GDM1 (cell line): ENCODE results near the gene GLIS1.
A peak's percentile ranks its signal among the peaks of the same experiment; 100 is the strongest.
"Not testable (repeated sequence)": the region's sequence is repeated elsewhere in the genome, so short reads cannot be mapped to it uniquely, and the experiment has no call there.

Experiments
- DNase-seq: peaks from one replicate; lab custom pipeline; 2025; lab: John Stamatoyannopoulos, UW

Gene GLIS1

DNA sequence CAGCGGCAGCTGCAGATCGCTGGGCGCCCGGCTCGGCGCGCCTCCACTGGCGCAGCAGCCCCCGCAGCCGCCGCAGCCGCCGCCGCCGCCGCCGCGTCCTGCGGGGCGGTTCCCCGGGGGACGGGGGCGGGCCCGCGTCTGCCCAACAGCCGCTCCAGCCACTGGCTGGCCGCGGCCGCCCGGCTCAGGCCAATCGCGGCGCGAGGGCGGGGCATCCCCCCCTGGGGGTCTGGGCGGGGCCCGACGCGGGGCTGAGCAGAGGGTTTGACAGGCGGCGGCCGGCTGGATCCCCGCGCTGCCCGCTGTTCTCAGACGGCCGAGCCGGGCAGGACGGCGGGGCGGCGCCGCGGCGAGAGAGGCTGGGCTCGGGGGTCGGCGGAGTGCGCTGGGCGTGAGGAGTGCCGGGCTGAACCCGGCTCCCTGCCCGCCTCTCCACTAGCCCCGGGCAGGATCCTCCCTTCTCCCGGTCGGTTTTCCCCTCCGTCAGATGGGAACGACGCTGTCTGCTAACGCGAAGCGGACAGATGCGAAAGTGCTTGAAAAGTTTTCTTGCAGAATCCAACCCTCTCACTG, at the start of gene GLIS1:
TSS of gene GLIS1 (minus strand) at position 56 of the 573 bp plus-strand sequence. CDS start 1,100 bp downstream, outside the sequence.
- DNase-seq, result peak; percentile 56

DNA sequence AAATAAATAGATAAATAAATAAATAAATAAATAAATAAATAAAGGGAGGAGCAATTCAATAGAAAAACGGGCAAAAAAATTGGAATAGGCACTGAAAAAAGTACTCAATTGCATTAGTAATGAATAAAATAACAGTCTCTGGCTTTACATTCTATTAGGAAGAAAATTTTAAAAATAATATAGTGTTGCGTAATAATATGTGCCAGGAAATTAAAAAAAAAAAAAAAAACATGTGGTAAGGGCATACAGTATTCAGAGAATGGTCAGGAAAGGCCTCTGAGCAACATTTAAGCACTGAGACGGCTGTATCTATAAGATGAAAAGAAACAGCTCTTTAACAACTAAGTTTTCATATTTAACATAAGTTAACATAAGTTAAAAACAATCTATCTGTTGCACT, 48.7 kb upstream of the GLIS1 start:
- DNase-seq, result no peak

DNA sequence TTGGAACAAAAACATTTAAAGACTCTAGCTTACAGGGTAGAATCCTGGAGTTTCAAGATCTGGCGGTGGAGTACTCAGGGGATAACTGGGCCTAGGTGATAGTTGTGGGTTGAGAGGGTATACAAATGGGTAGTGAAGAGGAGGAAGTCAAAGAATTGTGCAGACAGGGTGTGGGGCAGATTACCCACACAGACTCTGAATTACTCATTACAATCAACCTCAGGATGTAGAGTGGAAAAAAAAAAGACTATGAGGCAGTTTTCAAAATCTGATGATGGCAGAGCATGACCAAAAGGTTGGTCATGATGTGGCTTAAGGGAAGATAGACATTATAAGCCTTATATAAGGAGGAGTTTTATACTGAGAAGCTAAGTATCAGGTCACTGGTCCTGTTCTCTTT, 44.1 kb upstream of the GLIS1 start:
- no peak for DNase-seq

DNA sequence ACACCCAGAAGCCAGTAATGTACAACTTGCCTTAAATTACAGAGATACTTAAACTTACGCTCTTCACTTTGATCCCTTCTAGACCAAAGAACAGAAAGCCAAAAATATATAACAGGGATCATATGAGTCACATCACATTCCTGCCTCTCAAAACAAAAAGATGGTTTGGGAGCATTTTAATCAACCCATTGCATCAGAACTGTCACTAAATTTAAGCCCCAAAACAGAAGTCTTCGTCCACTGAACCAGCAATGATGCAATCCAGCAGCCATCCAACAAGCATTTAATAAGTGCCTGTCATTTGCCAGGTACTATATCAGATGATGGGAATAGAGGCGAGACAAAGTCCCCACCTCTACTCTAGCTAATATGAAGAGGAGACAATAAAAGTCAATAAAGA, 42.7 kb upstream of the GLIS1 start:
- no peak for DNase-seq

DNA sequence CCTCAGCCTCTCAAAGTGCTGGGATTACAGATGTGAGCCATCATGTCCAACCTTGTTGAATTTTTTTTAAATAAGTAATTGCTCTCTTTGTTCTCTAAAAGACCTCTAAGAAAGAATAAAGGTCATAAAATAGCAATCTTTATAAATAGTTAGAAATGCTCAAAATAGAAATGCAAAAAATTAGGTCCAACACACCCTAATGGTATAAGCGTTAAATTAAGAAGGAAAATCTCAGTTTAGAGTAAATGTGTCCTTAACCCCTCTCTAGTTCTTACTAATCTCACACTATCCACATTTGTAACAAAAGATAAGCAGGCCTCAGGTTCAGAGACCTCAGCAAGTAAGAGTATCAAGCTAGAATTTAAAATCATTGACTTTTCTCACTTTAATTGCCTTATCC, 38.3 kb upstream of the GLIS1 start:
- DNase-seq, result no peak

DNA sequence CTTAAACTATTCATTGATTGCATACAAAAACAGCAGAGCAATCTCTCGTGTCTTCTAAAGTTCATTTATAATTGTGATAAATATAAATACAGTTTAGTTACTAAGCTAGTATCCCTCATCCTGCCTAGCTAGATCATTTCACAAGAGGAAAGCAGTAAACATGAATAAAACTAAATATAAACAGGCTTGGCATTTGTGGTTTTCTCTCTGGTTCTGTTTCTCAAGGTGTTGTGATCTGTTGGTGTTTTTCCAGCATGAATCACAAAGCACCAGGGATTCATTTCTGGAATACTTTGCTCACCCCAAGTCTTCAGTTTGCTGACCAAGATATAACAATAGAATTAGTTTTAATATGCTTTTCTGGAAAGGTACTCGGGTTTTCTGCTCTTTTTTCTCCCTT, 32.7 kb upstream of the GLIS1 start:
- no peak for DNase-seq

DNA sequence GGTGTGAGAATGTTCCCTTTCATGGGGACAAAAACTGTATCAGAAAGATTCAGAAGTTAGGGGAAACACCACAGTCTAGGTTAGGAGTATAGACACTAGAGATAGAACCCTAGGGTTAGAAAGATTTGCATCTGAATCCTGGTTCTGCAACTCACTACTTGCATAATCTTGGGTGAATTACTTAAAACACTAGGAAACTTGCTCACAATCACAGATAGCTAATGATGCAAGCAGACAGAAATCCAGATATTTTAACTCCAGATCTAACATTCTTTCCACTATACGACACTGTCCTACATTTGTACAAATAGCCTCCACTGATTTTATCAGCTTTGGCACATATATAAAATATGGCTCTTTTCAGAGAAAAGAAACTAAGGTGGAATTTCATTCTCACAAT, 30.8 kb upstream of the GLIS1 start:
- DNase-seq, result no peak

DNA sequence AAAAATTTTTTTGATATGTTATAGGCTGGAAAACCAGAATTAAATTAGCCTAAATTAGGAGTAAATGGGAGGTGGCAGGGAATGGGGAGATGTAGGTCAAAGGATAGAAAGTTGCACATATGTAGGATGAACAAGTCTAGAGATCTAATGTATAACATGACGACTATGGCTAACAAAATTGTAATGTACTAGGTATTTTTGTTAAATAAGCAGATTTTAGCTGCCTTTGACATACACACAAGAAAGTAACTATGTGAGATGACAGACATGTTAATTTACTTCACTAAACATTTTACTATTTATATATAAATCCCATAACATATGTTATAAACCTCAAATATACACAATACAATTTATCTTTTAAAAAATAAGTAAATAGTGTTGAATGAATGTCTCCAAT, 30.2 kb upstream of the GLIS1 start:
- no peak for DNase-seq

DNA sequence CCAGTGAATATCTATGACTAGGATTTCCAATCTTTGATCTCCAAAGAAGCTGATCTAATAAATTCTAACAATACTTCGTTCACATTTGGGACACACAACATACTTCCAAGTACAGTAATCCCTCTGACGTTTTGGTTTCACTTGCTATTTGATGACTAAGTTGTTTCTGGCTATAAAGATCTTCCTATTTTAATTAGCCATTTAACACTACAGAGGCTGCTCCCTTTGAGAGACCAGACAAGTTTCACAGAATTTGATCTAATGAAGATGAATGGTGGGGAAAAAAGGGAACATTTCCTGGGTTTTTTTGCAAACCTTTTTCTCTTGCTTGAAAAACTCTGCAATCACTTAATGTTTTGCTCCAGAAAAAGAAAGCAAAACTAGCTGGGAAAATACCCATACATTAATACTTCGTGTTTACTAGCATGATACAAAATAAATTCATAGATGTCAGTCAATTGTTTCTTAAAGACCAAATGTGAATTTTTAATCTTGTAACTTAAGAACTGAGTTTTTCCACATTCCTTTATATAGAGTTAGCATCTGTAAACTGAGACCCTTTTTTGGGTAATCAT, 28.0 kb upstream of the GLIS1 start:
- DNase-seq, result no peak

DNA sequence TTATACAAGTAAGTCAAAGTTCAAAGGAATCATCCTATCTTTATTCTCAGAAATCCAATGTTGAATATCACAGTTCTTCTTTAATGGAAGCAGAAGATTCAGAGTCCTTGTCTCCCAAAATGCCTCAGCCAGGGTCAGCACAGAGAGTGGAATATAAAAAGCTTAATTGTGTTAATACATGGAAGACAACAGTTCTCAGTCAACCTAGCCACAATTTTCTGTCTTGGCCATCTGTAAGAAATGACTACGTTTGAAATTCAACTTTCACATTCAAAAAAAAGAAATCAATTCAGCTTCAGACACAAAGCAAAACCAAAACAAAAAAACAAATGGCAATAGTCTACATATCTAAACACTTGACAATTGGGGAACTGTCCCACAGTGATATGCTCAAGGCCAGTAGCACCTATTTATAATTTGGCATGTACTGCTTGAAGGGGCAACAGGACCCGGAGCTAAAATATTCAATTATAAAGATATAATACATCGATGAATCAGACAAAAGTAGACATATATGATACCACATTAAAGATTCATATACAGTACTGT, 27.3 kb upstream of the GLIS1 start:
- no peak for DNase-seq

DNA sequence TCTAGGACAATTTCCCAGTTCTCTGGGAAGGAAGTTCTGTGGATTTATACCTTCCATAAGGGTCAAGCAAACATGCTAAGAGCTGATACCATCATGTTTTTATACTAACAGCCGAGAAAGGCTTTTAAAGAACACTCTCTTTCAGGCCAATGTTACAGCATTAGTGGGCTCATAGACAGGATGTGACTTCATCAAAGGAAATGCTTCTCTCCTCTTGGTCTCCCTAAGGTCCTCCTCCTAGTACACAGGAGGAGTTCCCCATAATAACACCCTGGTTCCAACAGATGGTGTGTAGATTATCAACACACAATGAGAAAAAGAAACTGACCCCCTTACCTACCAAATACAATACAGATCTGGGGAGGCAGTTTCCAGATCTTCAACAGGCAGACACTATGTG, 26.7 kb upstream of the GLIS1 start:
- DNase-seq, result no peak

DNA sequence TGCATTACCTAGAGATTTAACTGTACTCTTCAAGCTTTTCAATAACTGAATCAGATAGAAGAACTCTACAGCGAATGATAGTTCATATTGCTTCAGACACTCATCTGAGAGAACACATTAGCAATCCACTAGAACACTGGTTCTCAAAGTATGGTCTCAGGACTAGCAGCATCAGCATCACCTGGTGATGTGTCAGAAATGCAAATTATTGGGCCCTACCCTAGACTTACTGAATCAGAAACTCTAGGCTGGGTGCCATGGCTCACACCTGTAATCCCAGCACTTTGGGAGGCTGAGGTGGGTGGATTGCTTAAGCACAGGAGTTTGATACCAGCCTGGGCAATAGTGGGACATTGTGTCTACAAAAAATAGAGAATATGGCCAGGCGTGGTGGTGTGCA, 24.9 kb upstream of the GLIS1 start:
- DNase-seq, result no peak

DNA sequence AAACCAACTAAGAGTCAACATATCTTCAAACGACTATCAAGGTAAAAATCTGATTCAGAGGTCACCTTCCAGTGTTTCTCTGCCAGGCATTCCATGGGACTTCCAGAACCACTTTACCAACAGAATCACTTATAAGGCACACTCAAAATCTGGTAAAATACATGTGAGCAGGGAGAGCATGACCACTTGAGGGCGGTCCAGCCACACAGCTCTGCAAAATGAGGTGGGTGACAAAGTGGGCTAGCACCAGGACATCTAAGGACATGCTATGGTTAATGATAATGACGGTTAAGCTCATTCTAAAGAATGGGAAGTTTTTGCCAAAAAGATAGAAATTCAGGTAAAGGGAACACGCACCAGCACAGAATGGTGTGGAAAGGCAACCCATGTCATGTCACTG, 24.5 kb upstream of the GLIS1 start:
- no peak for DNase-seq

DNA sequence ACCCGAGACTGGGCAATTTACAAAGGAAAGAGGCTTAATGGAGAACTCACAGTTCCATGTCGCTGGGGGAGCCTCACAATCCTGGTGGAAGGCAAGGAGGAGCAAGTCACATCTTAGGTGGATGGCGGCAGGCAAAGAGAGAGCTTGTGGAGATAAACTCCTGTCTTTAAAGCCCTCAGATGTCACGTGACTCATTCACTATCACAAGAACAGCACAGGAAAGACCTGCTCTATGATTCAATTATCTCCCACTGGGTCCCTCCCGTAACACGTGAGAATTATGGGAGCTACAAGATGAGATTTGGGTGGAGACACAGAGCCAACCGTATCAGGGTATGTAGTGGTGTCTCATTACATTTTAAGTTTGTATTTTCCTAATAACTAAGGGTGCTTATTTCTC, 21.5 kb upstream of the GLIS1 start:
- not testable (repeated sequence) for DNase-seq

DNA sequence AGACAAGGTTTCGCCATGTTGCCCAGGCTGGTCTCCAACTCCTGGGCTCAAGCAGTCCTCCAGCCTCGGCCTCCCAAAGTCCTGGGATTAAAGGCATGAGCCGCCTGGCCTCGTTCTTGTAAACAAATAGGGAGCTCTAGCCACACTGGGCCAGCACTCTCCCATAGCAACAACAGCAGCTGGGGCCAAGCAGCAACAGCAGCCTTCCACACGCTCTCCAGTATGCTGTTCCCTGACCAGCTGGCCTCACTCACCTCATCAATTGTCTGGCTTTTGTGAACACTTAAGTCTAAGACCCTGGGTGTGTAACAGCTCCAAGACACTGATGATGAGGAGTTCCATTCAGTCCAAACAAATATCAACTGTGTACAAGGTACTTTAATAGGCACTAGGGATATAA, 16.9 kb upstream of the GLIS1 start:
- DNase-seq, result no peak

DNA sequence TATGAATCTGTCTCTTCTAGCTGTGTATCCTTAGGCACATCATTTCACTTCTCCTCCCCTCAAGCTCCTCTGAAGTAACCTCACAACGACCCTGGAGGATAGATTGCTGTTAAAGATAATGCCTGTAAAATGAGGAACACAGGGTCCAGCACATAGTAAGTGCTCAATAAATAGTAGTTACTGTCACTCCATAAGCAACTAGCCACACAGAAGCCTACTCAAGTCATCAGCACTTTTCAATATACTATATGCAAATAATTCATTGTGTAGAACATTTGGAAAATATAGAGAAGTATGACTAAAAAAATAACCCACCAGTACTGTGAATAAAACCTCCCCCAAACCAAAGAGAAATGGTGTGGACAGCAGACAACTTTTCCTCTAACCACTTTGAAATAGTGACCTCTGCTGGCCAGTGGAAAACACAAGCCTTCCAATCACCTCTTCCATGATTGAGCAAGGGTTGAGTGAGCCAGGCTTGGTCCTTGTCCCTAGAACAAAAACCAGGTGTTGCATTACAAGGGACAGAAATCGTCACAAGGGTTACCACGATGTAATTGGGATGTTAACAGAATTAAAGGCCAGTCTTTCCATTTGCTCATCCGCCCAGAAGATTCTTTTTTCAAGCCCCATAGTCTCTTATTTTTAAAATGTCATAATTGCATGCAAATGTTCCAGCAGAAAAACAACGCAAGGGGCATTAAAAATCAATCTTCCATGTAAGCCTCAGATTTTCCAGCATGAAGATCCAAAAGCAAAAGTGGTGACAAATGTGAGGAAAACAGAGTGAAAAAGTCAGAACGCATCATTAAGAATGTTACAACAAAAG, 15.7 kb upstream of the GLIS1 start:
- DNase-seq, result peak; percentile 7

DNA sequence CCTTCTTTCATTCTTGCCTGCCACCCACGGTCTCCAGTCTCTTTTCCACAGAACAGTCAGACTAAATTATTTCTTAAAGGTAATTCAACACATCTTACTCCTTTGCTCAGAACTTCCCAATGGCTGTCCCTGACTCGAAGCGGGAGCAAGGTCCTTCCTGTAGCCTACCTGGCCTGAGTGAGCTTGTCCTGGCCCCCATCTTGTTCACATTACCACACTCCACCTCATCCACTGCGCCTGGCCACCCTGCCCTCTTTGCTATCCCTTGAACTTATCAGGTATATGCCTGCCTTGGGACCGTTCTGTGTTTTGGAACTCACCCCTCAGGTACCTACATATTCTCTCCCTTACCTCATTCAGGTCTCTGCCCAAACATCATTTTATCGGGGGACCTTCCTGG, 13.3 kb upstream of the GLIS1 start:
- DNase-seq, result no peak

DNA sequence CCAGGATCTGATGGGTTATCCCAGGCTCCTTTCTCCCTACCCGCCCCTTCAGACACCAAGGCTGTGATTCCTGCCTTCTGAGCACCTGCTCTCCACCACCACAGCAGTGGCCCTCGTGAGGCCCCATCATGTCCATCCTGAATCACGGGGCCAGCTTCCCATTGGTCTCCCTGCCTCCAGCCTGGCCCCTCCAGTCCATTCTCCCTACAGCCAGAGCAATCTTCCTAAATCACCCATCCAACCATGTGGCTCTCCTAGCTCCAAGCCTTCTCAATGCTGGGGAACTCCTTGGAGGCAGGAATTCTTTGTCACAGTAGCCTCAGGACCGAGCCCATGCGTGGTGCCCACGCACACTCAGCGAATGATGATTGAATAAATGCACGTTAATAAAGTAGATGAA, 8.9 kb upstream of the GLIS1 start:
- DNase-seq, result no peak

DNA sequence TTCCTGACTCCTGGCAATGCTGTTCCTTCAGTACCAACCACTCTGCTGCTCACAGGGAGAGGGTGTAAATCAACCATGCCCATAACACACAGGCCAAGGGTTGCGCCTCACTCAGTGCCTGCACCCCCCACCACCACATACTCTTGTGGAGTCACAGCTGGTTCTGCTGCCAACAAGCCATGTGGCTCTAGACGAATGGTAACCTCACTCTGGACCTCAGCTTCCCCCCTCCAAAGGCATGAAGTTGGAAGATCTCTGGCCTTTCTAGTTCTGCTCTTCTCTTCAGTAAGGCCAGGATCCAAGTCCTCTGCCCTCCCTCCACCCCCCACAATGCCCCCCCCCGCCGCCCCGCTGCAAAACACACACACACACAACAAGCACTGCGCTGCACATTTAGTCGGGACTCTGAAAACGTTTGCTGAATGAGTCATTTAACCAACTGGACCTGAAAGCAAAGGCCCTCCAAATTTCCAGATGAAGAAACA, 1.7 kb upstream of the GLIS1 start:
- no peak for DNase-seq

DNA sequence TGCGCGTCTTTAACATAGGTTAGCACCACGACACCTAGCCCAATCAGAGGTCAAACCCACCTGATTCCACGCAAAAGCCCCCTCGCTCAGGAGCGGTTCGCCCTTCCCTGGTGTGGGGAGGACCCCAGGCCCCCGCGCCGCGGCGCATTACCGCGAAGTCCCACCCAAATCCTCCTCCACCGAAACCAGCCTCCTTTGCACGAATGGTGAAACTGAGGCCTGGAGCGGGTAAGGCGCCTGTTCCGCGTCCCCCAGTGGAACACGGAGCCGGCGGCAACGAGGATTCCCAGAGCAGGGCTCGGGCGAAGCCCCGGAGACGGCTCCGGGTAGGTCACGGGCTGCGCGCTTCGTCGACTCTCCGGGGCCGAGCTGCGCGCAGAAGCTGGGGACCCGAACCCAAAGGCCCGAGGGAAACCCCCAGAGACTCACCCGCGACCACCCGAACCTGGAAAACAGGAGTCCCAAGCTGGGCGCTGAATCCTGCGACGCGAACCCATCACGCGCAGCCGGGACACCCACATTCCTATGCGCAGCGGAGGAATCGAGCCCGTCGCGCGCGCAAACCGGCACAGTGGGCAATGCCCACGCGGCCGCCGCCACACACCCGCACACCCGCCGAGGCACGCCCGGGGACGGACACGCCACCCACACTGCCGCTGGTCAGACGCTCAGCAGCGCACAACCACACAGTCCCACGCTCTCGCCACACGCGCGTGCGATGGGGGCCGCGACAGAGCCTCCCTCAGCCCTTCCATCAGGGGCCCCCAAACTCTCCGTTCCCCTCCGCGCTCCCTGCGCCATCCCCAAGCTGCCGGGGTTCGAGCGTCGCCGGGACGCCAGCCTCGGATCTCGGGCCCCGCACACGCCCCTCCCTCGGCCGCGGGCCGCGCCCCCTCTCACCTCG, 507 bp downstream of the GLIS1 start:
- no peak for DNase-seq

DNA sequence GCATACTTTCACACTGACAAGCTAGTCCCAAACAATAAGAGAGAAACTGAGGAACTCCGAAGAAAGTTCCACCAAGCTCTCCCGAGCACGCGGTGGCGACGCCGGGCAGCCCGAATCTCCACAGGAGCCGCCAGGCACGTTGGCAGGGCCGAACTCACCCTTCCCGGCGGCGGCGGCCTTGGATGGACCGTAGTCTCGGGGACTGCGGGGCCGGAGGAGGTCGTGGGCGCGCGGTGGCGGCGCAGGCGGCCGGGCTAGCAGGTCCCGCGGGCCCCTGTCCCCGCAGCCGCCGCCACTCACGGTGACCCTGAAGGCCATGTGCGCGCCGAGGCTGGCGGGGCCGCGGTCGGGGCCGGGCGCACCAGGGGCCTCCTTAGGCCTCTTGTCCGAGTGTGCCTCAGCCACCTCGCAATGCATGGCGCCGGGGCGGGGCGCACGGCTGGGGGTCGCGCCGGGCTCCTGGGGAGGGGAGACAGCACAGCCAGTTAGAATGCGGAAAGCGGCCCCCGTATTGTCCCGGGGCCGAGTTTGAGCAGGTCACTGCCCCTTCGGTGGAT, 1.2 kb downstream of the GLIS1 start:
- DNase-seq, result no peak

DNA sequence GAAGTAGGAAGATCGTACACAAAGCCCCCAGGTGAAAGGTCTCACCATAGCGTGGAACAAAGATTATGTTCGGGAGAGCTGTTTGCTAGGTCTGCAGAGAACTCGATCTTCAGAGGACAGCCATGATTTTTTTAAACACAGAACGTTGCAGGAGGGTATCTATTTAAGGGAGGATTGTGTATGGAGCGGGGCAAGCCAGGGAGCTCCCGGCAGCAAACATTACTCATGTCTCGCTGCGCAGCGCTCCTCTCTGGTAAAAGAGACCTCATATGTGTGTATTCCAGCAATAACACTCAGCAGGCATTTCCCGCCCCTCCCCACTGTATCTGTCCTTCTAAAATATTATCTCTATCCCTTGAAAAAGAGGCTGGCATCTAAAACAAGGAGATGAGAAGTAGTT, 2.7 kb downstream of the GLIS1 start:
- no peak for DNase-seq
